ENCODE results near the gene SYNPO2. TPM values are rescaled to one million over a fixed set of nuclear protein-coding genes. Genes with fewer than 3 reads are reported as not detected.

SYNPO2 gene
- total RNA-seq, 1 donor from 2014 or later, result 0.26 TPM

DNA sequence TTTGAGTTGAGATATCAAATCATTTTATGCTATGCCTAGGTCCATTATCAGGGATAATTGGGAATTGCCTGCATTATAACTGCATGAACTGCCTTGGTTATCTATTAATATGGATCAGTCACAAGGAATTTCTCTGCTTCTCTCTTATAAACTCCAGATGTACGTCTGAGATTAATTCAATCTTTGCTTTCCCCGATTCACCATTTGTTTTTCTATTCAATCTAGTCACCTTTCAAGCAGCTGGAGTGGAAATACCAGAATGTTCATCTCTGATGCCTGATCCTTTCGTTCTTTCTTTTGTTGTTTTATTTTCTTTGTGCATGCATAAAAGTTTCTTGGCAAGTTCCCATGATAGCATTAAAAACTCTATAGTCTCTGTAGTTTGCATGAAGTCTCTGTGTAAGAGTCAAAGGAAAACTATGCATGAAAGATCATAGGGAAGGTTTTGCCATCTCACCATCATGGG lies 22.6 kb downstream of the SYNPO2 start:
- DNase-seq (ENCODE audit: low read depth) (peak; percentile 12), FAIRE-seq (no peak)
- no peak overlapping the region for H3K4me3 ChIP-seq (ENCODE audit: low read depth, low read length)
- H3K36me3 ChIP-seq (ENCODE audit: control insufficient read depth, insufficient read depth, low read length), result no peaks in the 10 kb centered on the region
- TF ChIP-seq, protein P1, sequence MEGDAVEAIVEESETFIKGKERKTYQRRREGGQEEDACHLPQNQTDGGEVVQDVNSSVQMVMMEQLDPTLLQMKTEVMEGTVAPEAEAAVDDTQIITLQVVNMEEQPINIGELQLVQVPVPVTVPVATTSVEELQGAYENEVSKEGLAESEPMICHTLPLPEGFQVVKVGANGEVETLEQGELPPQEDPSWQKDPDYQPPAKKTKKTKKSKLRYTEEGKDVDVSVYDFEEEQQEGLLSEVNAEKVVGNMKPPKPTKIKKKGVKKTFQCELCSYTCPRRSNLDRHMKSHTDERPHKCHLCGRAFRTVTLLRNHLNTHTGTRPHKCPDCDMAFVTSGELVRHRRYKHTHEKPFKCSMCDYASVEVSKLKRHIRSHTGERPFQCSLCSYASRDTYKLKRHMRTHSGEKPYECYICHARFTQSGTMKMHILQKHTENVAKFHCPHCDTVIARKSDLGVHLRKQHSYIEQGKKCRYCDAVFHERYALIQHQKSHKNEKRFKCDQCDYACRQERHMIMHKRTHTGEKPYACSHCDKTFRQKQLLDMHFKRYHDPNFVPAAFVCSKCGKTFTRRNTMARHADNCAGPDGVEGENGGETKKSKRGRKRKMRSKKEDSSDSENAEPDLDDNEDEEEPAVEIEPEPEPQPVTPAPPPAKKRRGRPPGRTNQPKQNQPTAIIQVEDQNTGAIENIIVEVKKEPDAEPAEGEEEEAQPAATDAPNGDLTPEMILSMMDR (IDR thresholded peaks at IDR 0.05; ENCODE audit: insufficient read depth, low read length, severe bottlenecking), result no peak
- H3K27me3 ChIP-seq (ENCODE audit: control insufficient read depth, insufficient read depth, low read length), result no peaks in the 10 kb centered on the region

DNA sequence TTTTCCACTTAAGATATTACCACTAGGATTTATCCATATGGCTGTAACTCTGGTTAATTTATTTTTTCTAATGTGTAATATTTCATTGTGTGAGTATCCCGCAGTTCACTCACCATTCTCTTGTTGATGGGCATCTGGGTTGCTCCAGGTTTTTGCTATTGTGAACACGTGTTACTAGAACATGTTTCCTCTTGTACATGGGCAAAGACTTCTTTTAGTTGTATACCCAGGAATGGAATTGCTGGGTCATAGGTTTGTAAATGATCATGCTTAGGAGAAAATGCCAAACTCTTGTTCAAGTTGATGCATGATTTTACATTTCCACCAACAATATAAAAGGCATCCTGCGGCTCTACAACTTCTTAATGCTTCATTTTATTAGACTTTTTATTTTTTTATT lies 26.8 kb downstream of the SYNPO2 start:
- FAIRE-seq, result no peak
- TF ChIP-seq, protein P1 (IDR thresholded peaks at IDR 0.05; ENCODE audit: insufficient read depth, low read length, severe bottlenecking), result no peak
- no peaks in the 10 kb centered on the region for H3K36me3 ChIP-seq (ENCODE audit: control insufficient read depth, insufficient read depth, low read length)
- DNase-seq (ENCODE audit: low read depth), result peak; percentile 85
- no peaks in the 10 kb centered on the region for H3K27me3 ChIP-seq (ENCODE audit: control insufficient read depth, insufficient read depth, low read length)
- H3K4me3 ChIP-seq (ENCODE audit: low read depth, low read length), result no peak overlapping the region

DNA sequence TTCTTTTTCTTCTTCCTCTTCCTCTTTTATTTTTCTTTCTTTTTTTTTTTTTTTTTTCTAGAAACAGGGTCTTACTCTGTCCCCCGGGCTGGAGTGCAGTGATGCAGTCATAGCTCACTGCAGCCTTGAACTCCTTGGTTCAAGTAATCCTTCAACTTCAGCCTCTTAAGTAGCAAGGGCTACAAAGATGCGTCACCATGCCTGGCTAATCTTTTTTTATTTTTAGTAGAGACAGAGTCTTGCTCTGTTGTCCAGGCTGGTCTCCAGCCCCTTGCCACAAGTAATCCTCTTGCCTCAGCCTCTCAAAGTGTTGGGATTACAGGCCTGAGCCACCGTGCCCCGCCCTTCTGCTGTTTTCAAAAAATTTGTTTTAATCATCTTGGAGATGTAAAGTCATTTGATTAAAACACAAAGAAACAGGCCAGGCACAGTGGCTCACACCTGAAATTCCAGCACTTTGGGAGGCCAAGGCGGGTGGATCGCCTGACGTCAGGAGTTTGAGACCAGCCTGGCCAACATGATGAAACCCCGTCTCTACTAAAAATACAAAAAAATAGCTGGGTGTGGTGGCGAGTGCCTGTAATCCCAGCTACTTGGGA lies 28.1 kb downstream of the SYNPO2 start:
- H3K4me3 ChIP-seq (ENCODE audit: low read depth, low read length), result no peak overlapping the region
- FAIRE-seq, result no peak
- no peak for DNase-seq (ENCODE audit: low read depth)
- no peaks in the 10 kb centered on the region for H3K36me3 ChIP-seq (ENCODE audit: control insufficient read depth, insufficient read depth, low read length)
- H3K27me3 ChIP-seq (ENCODE audit: control insufficient read depth, insufficient read depth, low read length), result no peaks in the 10 kb centered on the region
- TF ChIP-seq, protein P1 (IDR thresholded peaks at IDR 0.05; ENCODE audit: insufficient read depth, low read length, severe bottlenecking), result no peak

DNA sequence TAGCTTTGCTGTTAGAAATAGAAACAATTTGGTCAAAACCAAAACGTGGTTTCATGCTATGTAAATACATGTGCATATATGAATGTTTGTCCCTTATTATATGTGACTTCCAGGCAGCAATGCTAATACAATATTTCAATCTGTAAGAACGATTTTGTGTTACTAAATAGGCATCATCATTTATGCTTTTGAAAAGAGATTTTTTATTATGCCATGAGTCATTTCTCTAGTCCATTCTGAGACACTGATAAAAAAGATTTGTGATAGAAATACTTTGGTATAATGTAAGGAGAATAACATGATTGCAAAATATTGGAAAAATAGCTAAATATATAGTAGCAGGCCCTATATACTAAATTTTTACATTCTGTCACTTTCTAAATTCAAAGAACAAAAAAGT lies 28.9 kb downstream of the SYNPO2 start:
- TF ChIP-seq, protein P1 (IDR thresholded peaks at IDR 0.05; ENCODE audit: insufficient read depth, low read length, severe bottlenecking), result no peak
- Histone ChIP-seq H3K4me3 (ENCODE audit: low read depth, low read length) (no peak overlapping the region), H3K36me3 (ENCODE audit: control insufficient read depth, insufficient read depth, low read length) (no peaks in the 10 kb centered on the region), H3K27me3 (ENCODE audit: control insufficient read depth, insufficient read depth, low read length) (no peaks in the 10 kb centered on the region)
- FAIRE-seq (no peak), DNase-seq (ENCODE audit: low read depth) (no peak)

DNA sequence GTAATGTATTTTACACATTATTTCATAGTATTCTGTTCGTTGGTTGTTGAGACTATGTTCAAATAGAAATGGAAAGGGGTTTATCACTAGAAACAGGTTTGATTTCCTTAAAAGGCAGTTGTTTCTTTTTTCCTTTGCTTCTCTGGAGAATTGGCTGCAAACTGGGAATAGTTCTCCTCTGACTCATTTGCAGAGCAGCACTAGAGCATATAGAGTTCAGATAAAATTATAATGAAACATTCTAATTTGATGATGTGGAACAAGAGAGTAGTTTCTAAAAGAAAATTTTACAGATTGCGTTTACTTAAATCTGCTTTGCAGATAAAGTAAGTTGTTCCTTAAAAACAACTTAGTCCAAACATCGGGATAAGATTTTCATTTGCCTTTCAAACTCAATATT lies 29.7 kb downstream of the SYNPO2 start:
- no peak for FAIRE-seq
- Histone ChIP-seq H3K27me3 (ENCODE audit: control insufficient read depth, insufficient read depth, low read length) (no peaks in the 10 kb centered on the region), H3K4me3 (ENCODE audit: low read depth, low read length) (no peak overlapping the region), H3K36me3 (ENCODE audit: control insufficient read depth, insufficient read depth, low read length) (no peaks in the 10 kb centered on the region)
- peak; percentile 71 for DNase-seq (ENCODE audit: low read depth)
- TF ChIP-seq, protein P1 (IDR thresholded peaks at IDR 0.05; ENCODE audit: insufficient read depth, low read length, severe bottlenecking), result no peak

DNA sequence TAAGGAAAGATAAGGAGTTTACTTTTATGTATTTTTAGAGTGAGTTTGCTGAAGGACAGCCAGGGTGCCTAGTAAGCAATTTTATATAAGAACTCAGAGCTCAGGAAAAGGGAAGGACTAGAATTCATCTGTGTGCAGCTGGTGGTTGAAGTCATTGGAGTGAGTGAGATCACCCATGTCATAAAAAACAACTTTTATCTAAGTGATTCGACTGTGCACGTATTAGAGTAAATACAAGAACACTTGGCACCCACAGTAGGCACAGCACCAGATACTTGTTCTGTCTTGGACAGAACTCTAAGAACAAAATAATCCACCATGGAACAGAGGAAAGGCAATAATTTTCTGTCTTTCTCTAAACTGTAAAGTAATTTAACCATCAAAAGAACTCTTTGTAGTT lies 31.6 kb downstream of the SYNPO2 start:
- TF ChIP-seq, protein P1 (IDR thresholded peaks at IDR 0.05; ENCODE audit: insufficient read depth, low read length, severe bottlenecking), result no peak
- no peak overlapping the region for H3K4me3 ChIP-seq (ENCODE audit: low read depth, low read length)
- H3K27me3 ChIP-seq (ENCODE audit: control insufficient read depth, insufficient read depth, low read length), result no peaks in the 10 kb centered on the region
- no peaks in the 10 kb centered on the region for H3K36me3 ChIP-seq (ENCODE audit: control insufficient read depth, insufficient read depth, low read length)
- FAIRE-seq, result no peak
- no peak for DNase-seq (ENCODE audit: low read depth)
